ACC112 (cell line): ENCODE data around the gene KPNA6.

Experiments
- H2AFZ ChIP-seq: fragments of 200-600 bp; sonication (generic); one replicate; pipeline ENCODE4 v1.6.0; 2017; ENCODE audit warnings: antibody characterized with exemption, low read length; ENCODE audit not compliant: unreplicated experiment
- H3K27ac ChIP-seq: fragments of 200-600 bp; sonication (generic); 2 replicates; pipeline ENCODE4 v1.5.1; 2014; ENCODE audit warnings: low read depth, mild to moderate bottlenecking, antibody characterized with exemption, low read length, moderate library complexity
- H3K27me3 ChIP-seq: fragments of 200-600 bp; sonication (generic); 2 replicates; pipeline ENCODE4 v1.6.1; 2014; ENCODE audit warnings: mild to moderate bottlenecking, antibody characterized with exemption, low read length, moderate library complexity, mixed read lengths; ENCODE audit not compliant: insufficient read depth
- H3K36me3 ChIP-seq: fragments of 200-600 bp; sonication (generic); 2 replicates; pipeline ENCODE4 v1.6.1; 2016; ENCODE audit warnings: mild to moderate bottlenecking, antibody characterized with exemption, low read length, moderate library complexity, mixed read lengths; ENCODE audit not compliant: insufficient read depth
- H3K4me1 ChIP-seq: fragments of 200-600 bp; sonication (generic); one replicate; pipeline ENCODE4 v1.6.1; 2016; ENCODE audit warnings: low read length, mixed read lengths; ENCODE audit not compliant: insufficient read depth, unreplicated experiment, control insufficient read depth
- H3K4me3 ChIP-seq: fragments of 200-600 bp; sonication (generic); 2 replicates; pipeline ENCODE4 v1.5.1; 2014; ENCODE audit warnings: mild to moderate bottlenecking, low read depth, low read length
- H3K79me2 ChIP-seq: fragments of 200-600 bp; sonication (generic); one replicate; pipeline ENCODE4 v1.6.0; 2016; ENCODE audit warnings: low read length; ENCODE audit not compliant: control insufficient read depth, unreplicated experiment, insufficient read depth

KPNA6 gene

GRCh38 chr1:32220746-32221580 lies 113.1 kb downstream of the KPNA6 start:
- no peaks in the 10 kb centered on the region for H3K27me3 ChIP-seq
- H3K4me1 ChIP-seq = peaks cover 30% of the 10 kb centered on the region
- H3K27ac ChIP-seq = peak overlapping the region; percentile 81; the same call in 1 of the 2 replicates
- H3K36me3 ChIP-seq = peaks cover 3% of the 10 kb centered on the region; the same call in 1 of the 2 replicates
- peaks cover 34% of the 10 kb centered on the region for H3K79me2 ChIP-seq
- H2AFZ ChIP-seq = peak overlapping the region; percentile 79
- H3K4me3 ChIP-seq = peak overlapping the region; percentile 95

- H3K4me1 ChIP-seq = peaks cover 30% of the 10 kb centered on the region
- peaks cover 34% of the 10 kb centered on the region for H3K79me2 ChIP-seq
- peak overlapping the region; percentile 79 for H2AFZ ChIP-seq
- H3K27ac ChIP-seq = peak overlapping the region; percentile 81
- H3K27me3 ChIP-seq = no peaks in the 10 kb centered on the region
- peak overlapping the region; percentile 95 for H3K4me3 ChIP-seq
- peaks cover 3% of the 10 kb centered on the region; the same call in 1 of the 2 replicates for H3K36me3 ChIP-seq
Observed at GRCh38 chr1:32221581-32221979, 113.7 kb downstream of the KPNA6 start.

- H3K36me3 ChIP-seq = peaks cover 3% of the 10 kb centered on the region; the same call in 1 of the 2 replicates
- H3K4me3 ChIP-seq = peak within 1 kb of the TSS; percentile 95
- H3K27ac ChIP-seq = peak within 1 kb of the TSS; percentile 81
- H2AFZ ChIP-seq = peak within 1 kb of the TSS; percentile 79
- H3K27me3 ChIP-seq = no peaks in the 10 kb centered on the region
- peaks cover 34% of the 10 kb centered on the region for H3K79me2 ChIP-seq
- H3K4me1 ChIP-seq = peaks cover 30% of the 10 kb centered on the region
Observed at GRCh38 chr1:32221980-32222755, 114.3 kb downstream of the KPNA6 start, which contains the start of the genes EIF3I and TMEM234. EIF3I (plus strand) TSS chr1:32222407; CDS start chr1:32222442, 35 bp downstream. TMEM234 (minus strand) TSS chr1:32222353; CDS start chr1:32222322, 31 bp downstream.

- Histone ChIP-seq H3K79me2 (peaks cover 34% of the 10 kb centered on the region), H3K27ac (peak overlapping the region; percentile 14; the same call in 1 of the 2 replicates), H3K4me1 (peaks cover 30% of the 10 kb centered on the region), H3K27me3 (no peaks in the 10 kb centered on the region), H3K36me3 (peaks cover 11% of the 10 kb centered on the region; the same call in 1 of the 2 replicates), H2AFZ (no peak overlapping the region), H3K4me3 (peak overlapping the region; percentile 95)
Observed at GRCh38 chr1:32223683-32224082, 115.8 kb downstream of the KPNA6 start.

GRCh38 chr1:32224285-32224684 lies 116.4 kb downstream of the KPNA6 start:
- Histone ChIP-seq H3K79me2 (peaks cover 34% of the 10 kb centered on the region), H3K36me3 (peaks cover 11% of the 10 kb centered on the region; the same call in 1 of the 2 replicates), H3K27ac (no peak overlapping the region), H2AFZ (no peak overlapping the region), H3K4me1 (peaks cover 30% of the 10 kb centered on the region), H3K27me3 (no peaks in the 10 kb centered on the region), H3K4me3 (no peak overlapping the region)
